HG02840 (cell line): Measurements from ENCODE around the gene POU2AF2.
"Not testable (repeated sequence)": the region's sequence is repeated elsewhere in the genome, so short reads cannot be mapped to it uniquely, and the experiment has no call there.

Experiments
- ATAC-seq: cut with Tn5 transposase; IDR thresholded peaks from one replicate; pipeline ENCODE4 v1.9.1; 2021; ENCODE audit warnings: mild to moderate bottlenecking, moderate library complexity, moderate number of reproducible peaks; ENCODE audit not compliant: unreplicated experiment, low FRiP score

The POU2AF2 gene

GRCh38 chr11:111301004-111301841 lies 55.7 kb downstream of the POU2AF2 start:
- ATAC-seq = no peak

GRCh38 chr11:111301842-111302118 lies 56.3 kb downstream of the POU2AF2 start:
- no peak for ATAC-seq

DNA sequence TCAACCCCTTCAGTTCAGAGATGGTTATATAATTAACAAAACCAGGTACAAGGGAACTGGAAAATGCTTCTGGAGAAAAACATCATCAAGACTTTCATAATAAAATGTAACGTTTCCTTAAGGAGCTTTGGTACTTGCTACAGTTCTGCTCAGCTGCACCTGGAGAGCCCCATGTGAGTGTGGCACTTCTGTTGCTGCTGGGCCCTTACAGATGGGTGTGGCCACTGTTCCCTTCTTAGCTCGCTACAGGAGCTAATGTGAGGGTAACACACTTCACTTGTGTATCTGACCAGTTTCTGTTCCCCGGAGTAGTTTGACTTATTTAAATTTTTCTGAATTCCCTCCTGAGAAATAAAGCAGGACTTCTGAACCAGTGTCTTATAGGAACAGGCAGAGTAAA lies 56.8 kb downstream of the POU2AF2 start:
- ATAC-seq = no peak

DNA sequence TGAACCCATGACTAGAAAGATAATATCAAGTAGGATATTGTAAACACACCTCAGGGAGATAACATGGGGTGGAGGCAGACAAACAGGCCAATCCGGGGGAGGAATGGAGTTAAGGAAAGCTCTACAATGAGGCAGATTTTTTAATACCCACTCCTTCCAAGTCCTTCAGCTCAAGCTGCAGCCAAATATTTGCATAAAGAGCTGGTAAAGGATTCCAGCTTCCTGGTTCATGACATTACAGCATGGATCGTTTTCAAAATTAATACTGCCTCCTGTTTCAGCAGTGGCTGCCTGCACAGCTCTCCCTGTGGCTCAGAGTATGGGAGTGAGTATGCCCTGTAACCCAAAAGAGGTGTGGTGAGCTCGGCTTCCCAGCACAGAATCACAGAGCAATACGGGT lies 57.9 kb downstream of the POU2AF2 start:
- no peak for ATAC-seq

DNA sequence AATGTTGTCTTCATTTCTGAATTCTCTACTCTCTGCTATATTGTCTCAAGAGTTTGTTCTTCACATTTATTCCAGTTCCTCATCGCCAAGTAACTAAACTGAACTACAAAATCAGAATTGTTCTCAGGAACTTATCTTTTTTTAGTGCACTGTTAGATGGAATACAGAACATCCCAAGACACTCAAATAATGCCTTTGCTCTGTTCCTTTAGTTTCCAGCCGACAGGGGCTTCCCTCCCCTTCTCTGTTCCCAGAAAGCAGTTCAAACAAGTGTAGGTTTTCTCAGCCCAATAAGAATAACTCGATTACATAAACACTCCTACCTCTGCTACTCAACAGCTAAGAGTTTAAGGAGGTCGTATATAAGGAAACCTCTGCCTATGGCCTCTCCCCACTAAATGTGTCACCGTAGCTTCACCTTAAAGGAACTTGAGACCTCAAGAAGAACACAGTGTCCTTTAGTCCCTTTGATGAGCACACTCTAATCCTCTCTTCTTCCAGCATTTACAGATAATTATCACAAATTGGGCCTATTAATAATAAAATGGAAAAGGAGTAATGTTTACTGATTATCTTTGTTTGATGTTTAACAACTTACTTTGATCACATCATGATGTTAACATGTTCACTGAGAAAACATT lies 59.8 kb downstream of the POU2AF2 start:
- ATAC-seq = no peak

- no peak for ATAC-seq
Observed at GRCh38 chr11:111305876-111306275, 60.4 kb downstream of the POU2AF2 start.

GRCh38 chr11:111306321-111306720 lies 60.8 kb downstream of the POU2AF2 start:
- ATAC-seq = no peak

DNA sequence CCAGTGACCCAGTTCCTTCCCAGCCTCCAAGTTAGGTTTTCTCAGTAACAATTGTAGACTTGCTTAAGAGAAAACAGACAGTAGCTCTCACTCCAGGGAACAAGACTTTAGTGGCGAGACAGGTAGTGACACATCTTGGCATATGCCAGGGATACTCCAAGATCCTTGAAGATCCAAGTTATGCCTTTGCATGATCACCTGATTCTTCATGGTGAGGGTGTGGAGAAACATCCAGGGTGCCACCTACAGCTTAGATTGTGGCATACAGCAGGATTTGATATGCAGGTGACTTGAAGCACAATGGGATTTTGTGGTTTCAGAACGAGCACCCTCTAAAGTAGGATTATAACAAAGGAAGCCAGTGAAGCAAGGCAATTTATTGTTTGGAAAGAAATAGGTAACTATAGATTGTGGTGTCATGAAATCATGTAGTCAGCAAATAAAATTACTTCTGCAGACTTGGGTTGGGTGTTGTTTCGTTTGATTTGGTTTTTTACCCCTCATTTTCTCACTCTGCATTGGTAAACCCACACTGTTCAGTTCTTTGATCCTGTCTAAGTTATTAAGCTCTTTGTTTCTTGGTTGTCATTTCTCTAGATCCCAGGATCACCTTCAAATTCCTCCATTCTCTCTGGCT lies 62.1 kb downstream of the POU2AF2 start:
- no peak for ATAC-seq

GRCh38 chr11:111308140-111308539 lies 62.6 kb downstream of the POU2AF2 start:
- ATAC-seq = no peak

GRCh38 chr11:111309215-111309915 lies 63.8 kb downstream of the POU2AF2 start:
- no peak for ATAC-seq

GRCh38 chr11:111310088-111310487 lies 64.6 kb downstream of the POU2AF2 start:
- ATAC-seq = no peak

DNA sequence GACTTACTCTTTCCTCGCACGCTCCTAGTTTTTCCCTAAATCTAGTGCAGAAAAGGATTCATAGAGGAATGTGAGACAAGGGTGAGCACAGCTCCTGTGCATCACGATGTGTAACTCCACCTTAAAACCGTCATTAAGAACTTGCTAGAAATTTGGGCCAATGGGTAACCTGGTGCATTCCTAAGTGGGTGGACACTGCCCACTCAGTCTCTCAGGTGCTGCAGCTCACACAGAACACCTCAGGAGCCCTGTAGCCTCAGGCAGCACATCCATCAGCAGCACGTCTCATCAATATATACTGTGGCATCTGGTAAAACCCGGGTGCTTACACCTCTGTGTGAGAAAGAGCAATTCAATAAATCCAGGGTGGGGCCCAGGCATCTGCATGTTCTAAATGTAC lies 65.2 kb downstream of the POU2AF2 start:
- ATAC-seq = no peak

GRCh38 chr11:111312076-111312475 lies 66.6 kb downstream of the POU2AF2 start:
- no peak for ATAC-seq

GRCh38 chr11:111319296-111319695 lies 73.8 kb downstream of the POU2AF2 start:
- ATAC-seq = no peak

DNA sequence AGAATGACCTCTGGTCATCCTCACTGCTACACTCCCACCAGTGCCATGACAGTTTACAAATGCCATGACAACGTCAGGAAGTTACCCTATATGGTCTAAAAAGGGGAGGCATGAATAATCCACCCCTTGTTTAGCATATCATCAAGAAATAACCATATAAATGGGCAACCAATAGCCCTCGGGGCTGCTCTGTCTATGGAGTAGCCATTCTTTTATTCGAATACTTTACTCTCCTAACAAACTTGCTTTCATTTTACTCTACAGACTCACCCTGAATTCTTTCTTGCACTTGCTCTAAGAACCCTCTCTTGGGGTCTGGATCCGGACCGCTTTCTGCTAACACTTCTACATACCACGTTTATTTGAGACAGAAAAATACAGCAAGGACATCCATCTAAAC lies 74.7 kb downstream of the POU2AF2 start:
- ATAC-seq = not testable (repeated sequence)

DNA sequence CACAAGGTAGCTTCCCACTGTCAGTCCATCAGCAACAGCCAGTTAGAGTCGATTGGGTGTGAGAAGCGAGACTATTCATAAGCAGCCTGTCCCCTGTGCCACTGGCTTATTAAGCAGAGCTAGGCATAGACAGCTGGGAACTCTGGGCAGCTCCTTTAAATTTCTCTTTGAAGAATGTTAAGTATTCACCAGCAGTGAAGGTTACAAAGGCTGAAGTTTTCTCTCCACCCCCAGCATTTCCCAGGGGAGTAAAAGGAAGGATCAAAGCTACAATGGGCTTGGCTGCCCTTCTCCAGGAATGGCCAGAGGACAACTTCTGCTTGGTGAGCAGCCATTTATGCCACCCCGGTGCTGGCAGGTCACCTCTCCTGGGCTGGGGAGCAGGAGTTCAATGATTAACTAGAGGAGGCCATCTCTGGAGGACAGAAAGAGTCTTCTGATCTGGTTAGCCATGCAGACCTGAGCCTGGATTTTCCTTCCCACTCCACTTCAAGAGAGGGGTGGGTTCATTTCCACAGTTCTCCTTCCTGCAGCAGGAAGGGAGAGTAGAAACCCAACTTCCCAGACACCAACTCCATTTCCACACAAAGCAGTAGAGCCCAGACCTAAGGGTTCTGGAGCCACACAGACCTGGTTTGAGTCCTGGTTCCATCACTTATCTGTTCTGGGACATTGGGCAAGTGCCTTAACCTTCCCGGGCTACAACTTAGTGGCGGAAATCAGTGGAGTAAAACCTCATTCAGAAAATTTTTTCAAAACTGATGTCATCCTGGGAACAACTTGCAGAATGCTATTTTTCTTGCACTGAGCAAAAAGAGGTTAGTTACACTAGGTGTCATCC lies 75.4 kb downstream of the POU2AF2 start:
- ATAC-seq = no peak

DNA sequence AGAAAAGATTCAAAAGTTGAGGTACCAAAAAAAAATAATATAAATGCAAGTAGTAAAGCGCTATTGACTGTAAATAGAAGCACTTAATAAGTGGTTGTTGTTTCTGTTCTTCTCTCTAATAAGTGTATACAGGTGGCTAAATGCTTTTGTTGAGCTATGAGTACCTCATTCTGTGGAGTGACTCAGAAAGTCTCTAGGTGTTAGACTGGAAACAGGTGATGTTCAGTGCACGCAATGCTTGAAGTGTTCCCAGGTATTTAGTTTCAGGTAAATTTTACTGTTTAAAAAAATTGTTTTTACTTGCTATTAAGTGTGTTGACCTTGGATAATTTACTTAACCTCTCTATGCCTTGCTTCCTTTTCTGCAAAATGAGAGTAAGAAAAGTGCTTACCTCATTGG lies 77.0 kb downstream of the POU2AF2 start:
- ATAC-seq = no peak

DNA sequence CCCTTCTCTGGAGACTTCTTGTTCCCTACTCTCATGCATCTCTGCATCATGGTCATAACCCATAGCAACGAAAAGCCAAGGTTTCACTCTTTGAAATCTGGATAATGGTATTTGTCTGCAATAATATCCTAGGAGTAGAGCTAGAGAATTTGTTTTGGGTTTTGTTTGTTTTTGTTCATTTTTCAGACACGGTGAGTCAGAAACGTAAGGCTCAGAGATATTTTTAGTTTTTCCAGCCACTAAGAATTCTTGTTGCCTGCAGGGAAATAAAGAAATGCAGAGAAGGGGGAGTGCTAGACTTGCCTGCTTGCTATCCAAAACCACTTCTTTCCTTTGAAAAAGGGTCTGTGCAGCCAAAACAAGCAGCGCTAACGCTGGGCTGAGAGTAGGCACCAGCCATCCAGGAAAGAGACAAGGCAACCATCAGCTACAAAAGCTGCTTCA lies 78.8 kb downstream of the POU2AF2 start:
- no peak for ATAC-seq

DNA sequence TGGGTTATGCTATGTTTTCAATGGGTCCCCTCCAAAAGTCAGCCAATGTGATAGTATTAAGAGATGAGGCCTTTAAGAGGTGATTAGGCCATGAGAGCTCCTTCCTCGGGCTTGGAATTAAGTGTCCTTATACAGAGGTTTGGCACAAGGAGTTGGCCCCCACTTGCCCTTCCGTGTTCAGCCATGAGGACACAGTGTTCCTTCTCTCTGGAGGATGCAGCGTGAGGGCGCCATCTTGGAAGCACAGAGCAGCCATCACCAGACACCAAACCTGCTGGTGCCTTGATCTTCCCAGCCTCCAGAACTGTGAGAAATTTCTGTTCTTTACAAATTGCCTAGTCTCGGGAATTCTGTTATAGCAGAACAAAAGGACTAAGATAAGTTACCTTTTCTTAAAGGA lies 79.7 kb downstream of the POU2AF2 start:
- ATAC-seq = no peak

DNA sequence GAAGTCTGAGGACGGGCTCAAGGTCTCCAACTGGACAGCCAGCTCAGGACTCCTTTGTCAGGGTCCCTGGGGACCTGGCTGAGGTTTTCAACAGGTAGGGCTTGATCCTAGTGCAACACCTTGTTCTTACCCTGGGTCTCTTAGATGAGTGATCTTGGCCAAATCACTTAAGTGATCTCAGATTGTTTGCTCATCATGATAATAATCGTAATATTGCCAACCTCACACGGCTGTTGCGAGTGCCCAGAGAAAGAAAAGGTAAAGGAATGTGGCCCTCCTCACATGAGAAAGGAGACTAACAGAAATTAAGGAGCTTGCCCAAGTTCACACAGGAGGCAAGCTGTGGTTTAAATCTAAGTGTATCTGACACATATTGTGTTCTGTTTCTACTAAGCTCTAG lies 81.3 kb downstream of the POU2AF2 start:
- ATAC-seq = no peak
